Measurements from ENCODE around the gene CPXM2. TPM values are rescaled to one million over a fixed set of nuclear protein-coding genes. Genes with fewer than 3 reads are reported as not detected.
"Not testable (repeated sequence)": the region's sequence is repeated elsewhere in the genome, so short reads cannot be mapped to it uniquely, and the experiment has no call there.

The CPXM2 gene
- total RNA-seq, 2 experiments from 2014 or later: not detected

DNA sequence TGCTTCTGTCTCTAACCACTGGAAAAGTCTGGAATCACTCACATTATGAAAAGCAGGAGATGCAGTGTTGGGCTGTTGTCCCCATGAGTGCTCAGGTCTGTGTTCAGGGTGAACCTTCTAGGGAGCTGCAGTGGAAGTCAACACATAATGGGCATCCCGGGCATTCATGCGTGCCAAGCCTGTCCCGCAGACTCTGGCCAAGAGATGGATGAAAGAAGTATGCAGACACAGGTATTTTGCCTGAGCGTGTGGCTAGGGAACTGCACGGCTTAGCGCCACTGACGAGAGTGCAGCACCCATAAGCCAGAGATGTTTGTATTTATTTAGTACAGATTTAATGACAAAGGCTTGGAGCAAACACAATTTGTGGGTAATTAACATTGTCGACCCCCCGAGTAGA, 140.7 kb downstream of the CPXM2 start:
- CTCF ChIA-PET: no interaction called here
- POLR2A ChIA-PET: no interaction called here

DNA sequence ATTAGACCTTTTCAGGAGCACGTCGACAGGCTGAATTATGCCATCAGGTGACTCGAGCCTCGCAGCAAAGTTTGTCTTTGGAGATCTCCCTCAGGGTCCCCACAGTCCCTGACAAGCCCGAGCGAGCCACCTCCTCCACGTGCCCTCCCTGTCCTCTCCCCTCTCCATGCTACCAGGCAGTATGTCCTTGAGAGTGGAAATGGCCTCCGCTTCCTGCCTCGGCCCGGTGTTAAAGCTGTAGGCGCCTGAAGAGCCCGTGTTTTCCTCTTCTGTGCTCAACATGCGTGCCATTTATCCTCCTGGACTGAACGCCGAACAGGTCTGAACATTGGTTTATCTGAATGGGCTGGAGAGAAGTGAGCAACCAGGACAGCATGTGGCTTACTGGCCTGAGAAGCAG, 142.9 kb downstream of the CPXM2 start:
- ChIA-PET POLR2A (no interaction called here), CTCF (no interaction called here)

DNA sequence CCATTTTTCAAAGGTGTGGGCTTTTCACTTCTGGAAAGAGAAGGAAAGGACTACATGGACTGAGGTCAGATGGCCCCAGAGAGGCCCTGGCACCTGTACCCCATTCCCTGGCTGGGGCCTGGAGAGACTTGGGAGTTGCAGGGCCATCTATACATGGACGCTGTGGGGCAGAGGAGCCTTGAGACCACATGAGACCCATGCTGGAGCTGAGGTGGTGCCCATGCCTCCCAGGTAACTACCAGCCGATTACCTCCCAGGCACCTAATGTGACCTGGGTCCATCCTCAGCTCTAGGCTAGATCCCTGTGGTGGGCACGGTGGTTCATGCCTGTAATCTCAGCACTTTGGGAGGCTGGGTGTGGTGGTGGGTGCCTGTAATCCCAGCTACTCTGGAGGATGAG, 144.2 kb downstream of the CPXM2 start:
- CTCF ChIA-PET: no interaction called here
- POLR2A ChIA-PET: no interaction called here

DNA sequence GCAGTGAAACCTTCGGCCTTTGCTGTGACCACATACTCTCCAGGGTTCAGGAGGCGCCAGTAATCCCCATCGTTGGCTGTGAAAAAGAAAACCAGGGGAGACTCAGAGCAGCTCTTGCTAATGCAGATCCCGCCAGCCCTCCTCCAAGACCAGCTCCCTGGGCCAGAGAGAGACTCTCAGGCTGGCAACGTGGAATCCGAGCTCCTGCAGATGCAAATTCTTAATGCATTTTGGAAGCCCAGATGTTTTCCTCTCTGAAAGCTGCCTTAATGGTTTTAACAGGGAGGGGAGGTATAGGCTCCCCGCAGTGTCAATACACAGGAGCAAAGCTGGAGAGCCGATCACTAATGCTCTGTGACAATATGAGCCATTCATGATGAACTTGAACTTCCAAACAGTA, 144.7 kb downstream of the CPXM2 start:
- CTCF ChIA-PET: no interaction called here
- POLR2A ChIA-PET: no interaction called here

DNA sequence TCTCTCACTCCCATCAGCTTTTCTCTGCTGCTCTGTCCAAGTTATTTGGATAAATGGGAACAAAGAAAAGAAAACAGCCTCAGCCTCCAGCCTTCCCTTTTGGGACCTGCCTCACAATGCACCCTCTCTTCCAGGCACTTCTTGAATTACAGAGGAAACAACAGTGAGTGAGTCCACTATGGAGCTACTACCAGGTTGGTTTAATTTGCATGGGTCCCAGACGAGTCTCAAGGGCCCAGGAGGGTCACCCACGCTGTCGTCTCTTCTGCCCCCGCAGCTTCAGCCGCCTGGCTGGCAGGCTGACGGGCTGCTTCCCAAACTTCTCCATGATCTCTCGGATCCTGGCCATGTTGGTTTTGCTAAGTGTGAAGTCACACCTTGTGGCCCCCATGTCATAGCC, 145.1 kb downstream of the CPXM2 start:
- ChIA-PET POLR2A (no interaction called here), CTCF (no interaction called here)

DNA sequence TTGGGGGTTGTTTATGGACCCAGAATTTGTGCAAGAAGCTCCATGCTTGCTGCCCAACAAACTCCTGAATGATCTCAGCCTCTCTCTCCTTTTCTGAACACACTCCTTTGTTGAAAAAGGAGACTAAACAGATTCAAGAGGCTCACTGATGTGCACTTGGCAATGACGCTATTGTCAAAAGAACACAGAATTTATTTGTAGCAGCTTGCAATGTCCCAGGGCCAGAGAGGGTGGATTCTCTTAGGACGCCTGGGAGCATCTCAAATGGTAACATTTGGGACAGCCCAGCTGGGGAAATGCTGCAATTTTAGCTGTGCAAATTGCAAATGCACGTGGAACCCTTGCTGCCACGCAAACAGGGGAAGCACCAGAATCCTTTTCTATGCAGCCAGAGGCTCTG, 145.5 kb downstream of the CPXM2 start:
- POLR2A ChIA-PET: no interaction called here

DNA sequence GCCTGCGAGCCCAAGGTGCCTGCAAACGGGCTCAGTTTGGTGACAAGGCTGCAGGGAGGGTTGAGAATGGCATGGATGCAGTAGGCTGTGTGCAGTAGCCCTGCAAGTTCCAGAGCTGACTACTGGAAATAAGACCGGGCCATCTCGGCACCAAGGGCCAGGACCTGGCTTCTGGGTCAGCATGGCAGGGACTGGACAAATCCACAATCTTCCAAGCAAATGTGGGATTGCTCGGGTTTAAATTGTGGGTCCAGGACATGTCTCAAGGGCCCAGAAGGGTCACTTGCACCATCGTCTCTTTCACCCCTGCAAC, 147.4 kb downstream of the CPXM2 start:
- ChIA-PET CTCF (interaction anchor here (0.6 kb wide), 1 partner anchor 46 kb away, joined by 3 read pairs; no protein-coding TSS in a partner anchor), POLR2A (no interaction called here)

More for the DNA sequence above, 145.5 kb downstream of the CPXM2 start:
- CTCF ChIA-PET: no interaction called here

DNA sequence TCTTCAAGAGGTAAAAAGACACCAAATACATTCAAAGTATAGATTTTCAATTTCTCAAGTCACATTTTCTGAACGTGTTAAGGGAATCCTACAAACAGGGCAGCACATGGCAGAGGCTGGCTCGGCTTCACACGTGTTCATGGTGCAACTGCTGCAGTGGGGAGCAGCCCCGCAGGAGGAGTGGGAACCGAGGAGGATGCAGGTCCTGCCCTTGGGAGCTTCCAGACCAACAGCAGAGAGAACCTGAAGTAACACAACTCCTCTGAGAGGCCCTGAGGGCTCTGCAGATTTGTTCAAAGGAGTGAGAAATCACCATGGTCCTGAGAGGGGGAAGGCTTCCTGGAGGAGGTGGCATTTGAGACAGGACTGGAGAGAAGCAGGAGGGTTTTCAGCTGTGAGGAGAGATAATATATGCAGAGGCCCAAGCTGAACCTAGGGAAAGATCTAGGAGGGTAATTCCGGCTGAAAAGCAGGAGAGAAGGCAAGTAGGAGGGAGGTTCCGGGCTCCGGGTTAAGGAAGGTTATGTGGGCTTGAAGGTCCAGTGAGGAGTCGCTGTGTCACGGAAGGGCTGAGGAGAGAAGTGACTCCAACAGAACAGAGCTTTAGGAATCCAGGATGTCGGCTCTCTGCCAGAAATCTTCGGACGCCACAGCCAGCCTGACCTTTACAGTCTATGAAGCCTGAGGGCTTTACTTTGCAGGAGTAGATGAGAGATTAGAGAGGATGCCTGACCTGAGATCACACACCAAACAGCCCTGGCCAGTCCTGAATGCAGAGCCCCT, 148.0 kb downstream of the CPXM2 start:
- ChIA-PET CTCF (no interaction called here), POLR2A (no interaction called here)

DNA sequence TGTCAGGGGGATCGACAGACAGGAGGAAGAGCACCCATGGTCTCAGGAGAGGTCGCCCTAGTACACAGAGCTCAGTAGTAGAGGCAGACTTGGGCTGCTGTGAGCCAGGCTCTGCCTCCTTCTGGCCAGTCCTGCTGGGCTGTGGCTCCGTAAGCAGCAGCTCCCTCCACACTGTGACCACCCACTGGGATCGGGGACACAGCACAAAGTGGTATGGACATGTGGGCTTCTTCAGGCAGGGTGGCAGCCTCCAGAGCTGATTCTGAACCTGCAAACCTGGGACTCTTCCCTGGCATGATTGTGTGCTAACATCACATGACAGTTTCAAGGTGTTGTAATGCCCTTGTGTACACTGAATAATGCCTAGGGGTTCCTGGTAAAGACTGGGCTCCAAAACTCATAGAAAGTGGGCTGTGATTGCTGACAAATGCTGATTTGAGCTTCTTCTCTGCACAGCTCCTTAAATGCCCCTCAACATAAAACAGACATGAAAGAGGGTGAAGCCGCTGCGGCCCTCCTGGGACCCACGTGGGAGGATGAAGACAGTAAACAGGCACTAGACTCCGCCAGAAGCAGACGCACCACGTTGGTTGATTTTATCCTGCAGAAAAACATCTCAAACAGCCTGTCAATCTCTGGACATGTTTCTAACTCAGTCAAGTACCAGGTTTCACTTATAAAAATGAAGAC, 148.7 kb downstream of the CPXM2 start:
- ChIA-PET CTCF (no interaction called here), POLR2A (no interaction called here)

DNA sequence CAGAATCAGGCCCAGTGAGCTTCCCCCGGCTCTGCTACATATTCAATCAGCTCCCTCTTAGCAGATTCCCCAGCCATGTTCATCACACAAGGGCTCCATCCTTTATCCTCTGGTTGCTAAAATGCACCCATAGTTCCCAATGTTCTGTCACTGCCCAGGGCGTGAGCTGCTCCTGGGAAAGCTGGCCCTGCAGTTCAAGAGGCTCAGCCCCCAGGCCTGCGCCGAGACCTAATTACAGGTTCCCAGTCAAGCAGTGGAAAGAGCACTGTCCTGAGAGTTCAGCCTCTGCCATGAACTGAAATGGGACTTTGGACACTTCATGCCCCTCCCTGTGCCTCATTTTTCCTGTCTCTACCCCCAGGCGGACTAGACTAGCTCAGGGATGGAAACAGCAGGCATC, 149.9 kb downstream of the CPXM2 start:
- CTCF ChIA-PET: no interaction called here
- POLR2A ChIA-PET: no interaction called here

DNA sequence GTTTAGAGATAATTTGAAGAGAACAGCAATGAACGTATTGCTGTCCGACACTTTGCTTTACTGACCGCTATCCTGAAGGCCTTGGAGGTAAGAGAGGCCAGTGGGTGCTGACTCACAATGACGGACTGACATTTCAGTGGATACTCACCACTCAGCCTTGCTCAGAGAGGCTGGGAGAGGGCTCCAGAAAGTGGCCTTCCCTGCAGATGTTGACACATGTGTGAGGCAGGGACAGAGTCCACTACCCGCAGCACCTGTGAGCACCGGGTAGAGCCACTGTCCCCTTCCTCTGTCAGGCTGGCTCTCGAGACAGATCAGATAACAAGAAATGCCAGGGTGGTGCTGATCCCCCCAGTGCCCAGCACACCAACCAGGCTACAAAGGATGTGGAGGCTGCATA, 150.5 kb downstream of the CPXM2 start:
- POLR2A ChIA-PET: no interaction called here
- CTCF ChIA-PET: no interaction called here

DNA sequence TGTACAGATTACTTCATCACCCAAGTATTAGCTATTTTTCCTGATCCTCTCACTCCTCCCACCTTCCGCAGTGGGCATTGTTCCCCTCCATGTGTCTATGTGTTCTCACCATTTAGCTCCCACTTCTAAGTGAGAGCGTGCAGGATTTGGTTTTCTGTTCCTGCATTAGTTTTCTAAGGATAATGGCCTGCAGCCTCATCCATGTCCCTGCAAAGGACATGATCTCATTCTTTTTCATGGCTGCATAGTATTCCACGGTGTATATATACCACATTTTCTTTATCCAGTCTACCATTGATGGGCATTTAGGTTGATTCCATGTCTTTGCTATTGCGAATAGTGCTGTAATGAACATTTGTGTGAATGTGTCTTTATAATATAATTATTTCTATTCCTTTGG, 154.7 kb downstream of the CPXM2 start:
- CTCF ChIA-PET: not testable (repeated sequence)

DNA sequence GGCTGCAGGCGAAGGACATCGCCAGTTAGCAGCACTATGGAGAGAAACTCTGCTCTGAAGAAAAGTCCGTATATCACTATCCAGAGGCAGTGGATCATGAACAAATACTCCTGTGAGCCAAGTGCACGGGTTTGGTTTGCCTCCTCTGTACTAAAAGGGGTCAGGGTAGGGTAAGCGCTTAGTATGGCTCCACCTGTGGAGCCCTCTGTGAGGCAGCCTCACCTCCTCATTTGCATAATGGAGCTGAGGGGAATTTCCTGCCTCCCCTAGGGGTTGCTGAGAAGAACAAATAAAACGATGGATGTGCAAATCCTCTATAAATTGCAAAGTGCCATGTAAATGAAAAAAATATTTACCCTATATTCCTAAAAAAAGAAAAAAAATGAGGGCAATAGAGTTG, 162.1 kb downstream of the CPXM2 start:
- POLR2A ChIA-PET: no interaction called here

More for the DNA sequence above, 154.7 kb downstream of the CPXM2 start:
- POLR2A ChIA-PET: not testable (repeated sequence)

DNA sequence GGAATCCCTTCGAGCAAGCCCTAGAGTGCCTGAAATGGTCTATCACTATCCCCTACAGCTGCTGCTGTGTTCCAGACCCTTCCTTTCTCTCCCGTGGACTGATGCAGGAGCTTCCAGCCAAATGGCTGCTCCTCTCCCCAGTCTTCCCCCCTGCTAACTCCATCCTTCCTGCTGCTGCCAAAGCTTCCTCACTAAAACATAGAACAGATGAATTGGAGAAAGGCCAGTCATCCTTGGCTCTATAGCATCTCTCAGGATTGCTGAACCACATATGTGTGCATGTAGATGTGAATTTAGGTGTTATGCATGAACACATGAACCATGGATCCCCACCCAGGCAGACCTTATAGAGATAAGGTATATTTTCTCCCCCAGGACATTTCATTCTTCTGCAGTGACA, 164.8 kb downstream of the CPXM2 start:
- CTCF ChIA-PET: no interaction called here
- POLR2A ChIA-PET: no interaction called here

More for the DNA sequence above, 162.1 kb downstream of the CPXM2 start:
- CTCF ChIA-PET: no interaction called here

DNA sequence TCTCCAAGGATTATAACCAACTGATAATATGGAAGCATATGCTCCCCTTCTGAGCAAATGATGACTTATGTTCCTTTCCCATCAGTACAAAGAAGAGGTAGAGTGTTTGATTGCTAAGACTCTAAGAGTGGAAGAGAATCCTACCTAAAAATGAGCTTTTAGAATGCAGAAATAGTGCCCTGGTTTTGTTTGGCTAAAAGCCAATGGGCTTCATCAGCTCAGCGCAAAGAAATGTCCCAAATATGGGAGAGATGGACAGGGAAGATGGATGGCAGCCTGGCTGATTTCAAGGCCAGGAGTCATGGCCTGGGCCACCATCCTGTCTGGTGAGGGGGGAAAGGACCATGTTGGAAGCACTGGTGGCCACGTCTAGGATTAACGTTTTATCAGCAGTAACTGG, 165.2 kb downstream of the CPXM2 start:
- CTCF ChIA-PET: no interaction called here
- POLR2A ChIA-PET: no interaction called here

DNA sequence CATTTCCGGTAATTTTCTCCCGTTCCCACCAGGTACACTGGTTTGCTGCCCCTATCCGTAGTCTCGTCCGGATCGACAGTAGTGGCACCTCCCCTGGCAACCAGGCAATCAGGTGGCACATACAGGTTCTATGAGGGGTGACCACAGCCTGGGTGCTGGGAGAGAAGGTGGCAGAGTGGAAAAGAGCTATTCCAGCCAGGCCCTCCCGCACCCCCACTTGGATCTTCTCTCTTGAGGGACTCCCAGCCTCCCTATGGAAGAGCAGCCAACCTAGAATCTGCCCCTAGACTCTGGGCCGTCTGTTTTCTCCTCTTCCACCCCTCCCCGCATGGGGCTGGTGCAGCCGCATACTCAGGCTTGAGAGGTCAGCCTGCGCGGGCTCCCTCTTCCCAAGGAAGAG, 166.9 kb downstream of the CPXM2 start:
- ChIA-PET CTCF (no interaction called here), POLR2A (no interaction called here)

DNA sequence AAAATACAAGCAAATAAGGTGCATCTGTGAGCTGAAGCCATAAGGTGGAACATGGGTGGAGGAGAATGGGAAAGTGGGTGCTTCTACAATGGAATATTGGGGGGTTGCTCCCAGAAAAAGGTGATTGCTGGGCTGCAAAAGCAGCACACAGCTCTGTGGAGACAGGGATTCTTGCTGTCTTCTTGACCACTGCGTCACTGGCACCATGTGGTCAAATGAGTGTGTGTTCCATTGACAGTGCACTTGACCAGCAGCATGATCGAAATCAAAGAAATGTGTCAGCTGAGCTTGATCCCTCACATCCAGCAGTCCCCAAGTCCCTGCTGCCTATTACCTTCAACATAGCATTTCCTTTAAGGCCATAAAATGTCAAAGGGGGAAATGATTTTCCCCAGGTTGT, 169.3 kb downstream of the CPXM2 start:
- POLR2A ChIA-PET: no interaction called here
- CTCF ChIA-PET: no interaction called here

DNA sequence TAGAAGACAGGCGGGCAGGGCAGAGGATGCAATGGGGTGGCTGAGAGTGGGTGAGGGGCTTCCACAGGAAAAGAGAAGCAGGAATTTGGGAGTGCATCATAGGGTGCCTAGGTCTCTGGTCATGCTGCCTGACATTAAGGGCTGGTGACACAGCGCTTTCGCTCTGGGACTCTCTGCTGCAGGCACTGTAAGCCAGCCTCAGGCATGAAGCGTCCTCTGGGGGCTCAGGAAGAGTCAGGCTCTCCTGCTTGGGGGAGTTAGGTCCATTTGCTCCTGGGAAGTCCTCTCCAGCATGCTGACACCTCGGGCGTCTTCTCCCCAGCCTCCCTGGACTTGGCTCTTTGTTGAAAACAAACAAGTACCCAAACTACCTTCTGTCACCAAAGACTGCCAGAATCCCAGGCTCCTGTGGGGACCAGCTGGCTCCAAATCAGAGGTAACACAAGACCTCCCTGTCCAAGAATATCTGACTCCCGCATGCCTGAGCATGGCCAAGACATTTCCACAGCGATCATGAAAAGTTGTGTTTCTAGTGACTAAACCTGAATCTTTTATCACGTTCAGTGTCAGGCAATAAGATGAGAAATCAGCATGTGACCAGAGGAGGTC, 170.1 kb downstream of the CPXM2 start:
- CTCF ChIA-PET: no interaction called here
- POLR2A ChIA-PET: no interaction called here

DNA sequence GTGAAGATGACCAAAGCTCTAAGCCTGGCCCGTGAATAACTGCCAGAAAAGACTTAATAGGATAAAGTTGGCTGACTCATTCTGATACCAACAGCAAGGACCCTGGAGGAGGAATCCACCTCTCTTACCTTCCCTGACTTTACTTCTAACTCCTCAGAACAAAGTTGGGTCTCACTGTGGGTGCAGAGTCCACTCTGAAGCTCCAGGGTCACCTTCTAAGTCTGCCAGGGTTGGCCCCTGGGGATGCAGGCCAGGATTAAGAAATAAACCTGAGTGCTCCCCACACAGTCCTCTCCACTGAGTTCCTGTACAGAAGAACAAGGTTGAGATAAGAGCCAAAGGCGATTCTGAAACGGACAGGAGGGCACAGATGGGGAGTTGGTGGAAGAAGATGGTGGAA, 171.1 kb downstream of the CPXM2 start:
- CTCF ChIA-PET: no interaction called here
- POLR2A ChIA-PET: no interaction called here

DNA sequence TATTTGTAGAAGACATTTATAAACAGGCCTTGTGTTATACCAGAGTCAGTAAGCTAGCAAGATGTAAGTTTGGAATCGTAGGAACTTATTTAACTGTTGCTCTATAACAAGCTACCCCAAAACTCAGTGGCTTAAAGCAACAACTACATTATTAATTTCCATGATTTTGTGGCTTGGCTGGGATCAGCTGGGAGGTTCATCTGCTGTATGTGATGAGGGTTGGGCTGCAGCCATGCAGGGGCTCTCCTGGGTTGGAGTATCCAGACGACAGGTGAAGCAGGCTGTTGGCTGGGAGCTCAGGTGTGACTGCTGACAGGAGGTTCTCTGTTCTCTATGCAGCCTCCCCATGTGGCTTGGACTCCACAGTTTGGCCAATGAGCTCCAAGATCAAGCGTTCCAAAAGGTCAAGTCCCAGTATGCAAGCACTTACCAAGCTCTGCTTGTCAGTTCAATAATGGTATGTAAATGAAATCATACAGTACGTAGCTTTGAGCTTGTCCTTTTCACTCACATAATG, 173.0 kb downstream of the CPXM2 start:
- CTCF ChIA-PET: no interaction called here
- POLR2A ChIA-PET: interaction anchor here (0.5 kb wide), 1 partner anchor 580 kb away, joined by 4 read pairs; no protein-coding TSS in a partner anchor

DNA sequence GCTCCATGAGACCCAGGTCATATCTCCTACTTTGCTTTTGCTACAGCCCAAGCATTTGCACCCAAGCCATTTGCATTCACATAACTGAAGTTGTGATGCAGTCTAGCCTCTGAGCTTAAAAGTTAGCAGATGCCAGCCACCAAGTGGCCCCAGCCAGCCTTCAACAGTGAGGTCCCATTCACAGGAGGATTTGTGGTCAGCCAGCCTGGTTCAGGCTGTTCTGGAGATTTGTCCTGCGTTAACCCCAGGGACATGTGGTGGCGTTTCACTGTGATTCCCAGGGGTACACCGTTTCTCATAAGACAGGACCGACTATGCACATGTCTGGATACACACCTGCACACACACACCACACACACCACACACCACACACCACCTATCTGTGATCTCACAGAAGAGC, 174.3 kb downstream of the CPXM2 start:
- POLR2A ChIA-PET: no interaction called here
- CTCF ChIA-PET: no interaction called here

DNA sequence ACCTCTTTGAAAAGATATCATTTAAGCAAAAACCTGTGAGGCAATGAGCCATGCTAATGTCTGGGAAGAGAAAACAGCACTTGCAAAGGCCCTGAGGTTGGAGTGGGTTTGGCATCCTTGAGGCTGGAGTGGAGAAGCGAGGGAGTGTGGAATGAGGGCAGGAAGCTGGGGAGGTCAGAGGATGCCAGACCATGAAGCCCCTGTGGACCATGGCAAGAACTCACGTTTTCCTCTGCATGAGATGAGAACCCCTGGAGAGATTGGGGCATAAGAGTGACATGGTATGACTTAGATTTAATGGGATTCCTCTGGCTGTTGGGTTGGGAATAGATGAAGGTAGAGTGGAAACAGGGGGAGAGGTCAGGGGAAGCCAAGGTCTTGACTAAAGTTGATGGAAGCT, 176.1 kb downstream of the CPXM2 start:
- POLR2A ChIA-PET: no interaction called here
- CTCF ChIA-PET: no interaction called here

Data from activated CD8-positive, alpha-beta memory T cell treated with anti-CD3 and anti-CD28 coated beads for 36 hours (primary cell).